Coronary artery (tissue), 2 donors: ENCODE measurements around the gene PTPRD.

Source experiments
- DNase-seq: peaks from one replicate; pipeline ENCODE4 v3.0.0-alpha.2; 2017; ENCODE audit warnings: low spot score
- H3K27ac ChIP-seq, 2 donors: fragments of 200-600 bp; sonication (generic); one replicate each; pipeline ENCODE4 v1.5.1; 2016 to 2019
- H3K4me3 ChIP-seq: fragments of 200-600 bp; sonication (generic); 2 replicates; pipeline ENCODE4 v1.5.1; 2016; ENCODE audit warnings: mild to moderate bottlenecking, moderate library complexity
- CTCF ChIP-seq: fragments of 200-600 bp; sonication (generic); IDR thresholded peaks from one replicate; pipeline ENCODE4 v1.5.1; 2019; ENCODE audit warnings: antibody characterized with exemption

Gene PTPRD

GRCh38 chr9:10259668-10260067 is 353.1 kb downstream of the PTPRD start:
- TF ChIP-seq CTCF: no peak
- Histone ChIP-seq H3K27ac (no peak overlapping the region), H3K4me3 (no peak overlapping the region)
- DNase-seq: no peak

DNA sequence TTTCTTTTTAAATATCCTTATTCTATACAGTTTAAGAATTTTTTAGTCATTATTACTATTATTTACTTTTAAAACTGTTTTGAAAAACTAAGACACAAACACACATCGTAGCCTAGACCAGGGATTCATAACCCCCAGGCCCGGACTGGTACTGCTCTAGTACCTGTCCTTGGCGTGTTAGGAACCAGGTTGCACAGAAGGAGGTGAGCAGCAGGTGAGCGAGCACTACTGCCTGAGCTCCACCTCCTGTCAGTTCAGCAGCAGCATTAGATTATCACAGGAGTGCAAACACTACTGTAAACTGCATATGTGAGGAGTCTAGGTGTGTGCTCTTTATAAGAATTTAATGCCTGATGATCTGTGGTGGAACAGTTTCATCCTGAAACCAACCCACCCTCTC is 357.0 kb downstream of the PTPRD start:
- Histone ChIP-seq H3K4me3 (no peak overlapping the region), H3K27ac (no peak overlapping the region)
- no peak for TF ChIP-seq CTCF
- DNase-seq: no peak

DNA sequence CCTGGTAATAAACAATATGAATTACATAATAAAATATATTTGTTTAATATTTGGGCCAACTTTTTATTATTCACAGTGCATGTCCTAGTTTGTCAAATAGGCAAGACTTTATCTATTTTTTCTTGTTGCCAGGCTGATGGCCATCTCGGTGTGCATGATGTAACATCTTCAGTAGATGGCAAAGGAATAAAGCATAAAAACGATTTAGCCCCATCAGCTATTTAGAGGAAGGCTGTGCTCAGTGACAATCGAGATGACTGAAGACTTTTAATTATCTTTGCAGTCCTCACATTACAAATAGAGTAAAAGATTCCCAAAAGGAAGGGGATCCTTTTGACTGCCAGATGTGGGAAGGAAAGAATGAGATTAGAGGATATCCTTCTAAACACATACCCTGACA is 358.5 kb downstream of the PTPRD start:
- Histone ChIP-seq H3K4me3 (no peak overlapping the region), H3K27ac (no peak overlapping the region)
- no peak for DNase-seq
- TF ChIP-seq CTCF: no peak

GRCh38 chr9:10253341-10253740 is 359.5 kb downstream of the PTPRD start:
- H3K27ac ChIP-seq: no peak overlapping the region
- DNase-seq: no peak
- no peak overlapping the region for H3K4me3 ChIP-seq
- TF ChIP-seq CTCF: no peak

GRCh38 chr9:10252174-10252573 is 360.6 kb downstream of the PTPRD start:
- Histone ChIP-seq H3K27ac (no peak overlapping the region), H3K4me3 (no peak overlapping the region)
- no peak for DNase-seq
- TF ChIP-seq CTCF: no peak

GRCh38 chr9:10251490-10251889 is 361.3 kb downstream of the PTPRD start:
- TF ChIP-seq CTCF: no peak
- H3K4me3 ChIP-seq: no peak overlapping the region
- DNase-seq: no peak
- no peak overlapping the region for H3K27ac ChIP-seq

- no peak for TF ChIP-seq CTCF
- DNase-seq: no peak
- no peak overlapping the region for H3K4me3 ChIP-seq
- no peak overlapping the region for H3K27ac ChIP-seq
Measured at GRCh38 chr9:10250219-10250618, 362.6 kb downstream of the PTPRD start.
